HG02588 (cell line): ENCODE data around the gene ARHGEF1.
A peak's percentile ranks its signal among the peaks of the same experiment; 100 is the strongest.
"Not testable (repeated sequence)": the region's sequence is repeated elsewhere in the genome, so short reads cannot be mapped to it uniquely, and the experiment has no call there.

Experiments
- ATAC-seq: cut with Tn5 transposase; IDR thresholded peaks from one replicate; pipeline ENCODE4 v1.9.1; 2021; ENCODE audit warnings: mild to moderate bottlenecking, moderate library complexity; ENCODE audit not compliant: unreplicated experiment

Gene ARHGEF1

DNA sequence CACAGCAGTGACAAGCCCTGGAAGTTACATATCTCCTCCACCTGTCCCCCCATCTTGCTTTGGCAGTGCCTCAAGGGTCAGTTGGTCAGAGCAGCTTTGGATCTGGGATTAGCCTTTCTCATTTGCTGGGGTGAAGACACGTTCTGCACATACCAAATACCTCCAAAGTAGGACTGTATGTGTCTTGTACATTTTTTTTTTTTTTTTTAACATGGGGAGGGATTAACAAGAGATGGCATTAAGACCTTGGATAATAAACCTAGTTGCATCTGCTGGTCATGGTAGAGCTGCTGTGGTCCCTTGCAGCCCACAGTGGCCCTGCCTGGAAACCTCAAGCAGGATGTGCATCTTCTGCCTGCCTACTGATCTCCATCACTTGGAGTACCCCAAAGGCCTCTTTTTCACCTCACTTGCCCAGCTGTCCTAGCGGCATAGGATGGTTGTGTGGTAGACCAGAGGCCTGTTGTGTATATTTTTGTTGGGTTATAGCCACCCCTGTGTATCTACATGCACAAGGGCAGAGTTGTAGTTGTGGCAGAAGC is 20.5 kb upstream of the ARHGEF1 start:
- ATAC-seq = no peak

DNA sequence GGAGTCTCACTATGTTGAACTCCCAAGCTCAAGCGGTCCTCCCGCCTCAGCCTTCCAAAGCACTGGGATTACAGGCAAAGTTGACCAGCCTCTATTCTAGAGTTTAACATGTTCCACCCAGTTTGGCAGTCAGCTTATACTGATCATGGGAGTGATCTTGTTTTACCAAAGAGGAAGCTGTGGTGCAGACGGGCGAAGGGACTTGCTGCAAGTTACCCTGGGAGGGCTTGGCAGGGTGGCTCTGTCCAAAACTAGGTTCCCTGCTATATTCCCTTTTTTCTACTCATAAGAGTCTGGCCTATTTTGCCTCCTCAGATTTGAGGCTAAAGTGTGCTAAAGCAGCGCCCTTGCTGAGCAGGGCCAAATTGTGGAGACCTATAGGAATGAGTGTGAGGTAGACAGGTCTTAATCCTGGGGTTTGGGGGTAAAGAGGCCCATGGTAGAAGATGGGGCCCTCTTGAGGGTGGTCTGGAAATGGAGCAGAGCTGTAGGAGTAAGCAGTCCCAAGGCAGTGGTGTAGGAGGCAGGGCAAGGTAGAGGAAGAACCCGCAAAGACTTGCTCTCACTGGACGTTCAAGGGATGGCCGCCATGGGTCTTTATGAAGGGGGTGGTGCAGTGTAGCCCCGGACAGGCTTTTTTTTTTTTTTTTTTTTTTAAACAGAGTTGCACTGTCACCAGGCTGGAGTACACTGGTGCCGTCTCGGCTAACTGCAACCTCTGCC is 19.6 kb upstream of the ARHGEF1 start:
- ATAC-seq = no peak

DNA sequence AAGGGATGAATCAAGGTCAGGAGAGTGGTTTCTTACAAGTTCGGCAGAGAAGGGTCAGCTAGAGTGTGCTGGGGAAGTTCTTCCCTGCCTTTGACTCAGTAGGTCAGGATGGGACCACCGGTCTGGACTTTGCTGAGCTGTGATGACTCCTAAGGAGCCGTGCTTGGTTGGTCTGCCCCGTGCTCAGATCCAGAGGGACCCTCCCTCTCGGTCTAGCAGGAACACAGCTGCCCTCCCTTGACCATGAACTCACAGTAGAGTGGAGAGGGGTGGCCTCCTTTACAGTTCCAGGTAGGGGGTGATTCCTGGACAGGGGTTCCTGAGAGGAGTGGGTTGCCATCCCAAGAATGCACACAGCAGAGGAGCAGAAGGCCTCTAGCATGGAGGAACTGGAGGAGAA is 18.6 kb upstream of the ARHGEF1 start:
- no peak for ATAC-seq

DNA sequence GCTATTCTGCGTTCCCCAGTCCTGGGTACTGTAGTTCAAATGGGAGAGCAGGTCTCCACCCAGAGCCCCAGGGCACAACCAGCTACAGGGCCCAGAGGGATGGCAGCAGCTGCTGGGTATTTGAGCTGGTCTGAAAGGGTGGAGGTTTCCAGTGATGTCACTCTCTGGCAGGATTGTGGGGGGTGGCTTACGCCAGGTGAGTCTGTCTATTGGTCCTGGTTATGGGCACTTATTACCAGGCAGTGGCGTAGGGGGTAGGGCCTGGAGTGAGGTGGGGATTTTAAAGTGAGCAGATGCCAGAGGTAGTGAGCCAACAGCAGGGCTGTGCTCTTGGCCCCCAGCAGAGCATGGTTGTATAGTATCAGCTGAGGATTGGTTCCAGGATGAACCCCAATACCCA is 16.7 kb upstream of the ARHGEF1 start:
- no peak for ATAC-seq

DNA sequence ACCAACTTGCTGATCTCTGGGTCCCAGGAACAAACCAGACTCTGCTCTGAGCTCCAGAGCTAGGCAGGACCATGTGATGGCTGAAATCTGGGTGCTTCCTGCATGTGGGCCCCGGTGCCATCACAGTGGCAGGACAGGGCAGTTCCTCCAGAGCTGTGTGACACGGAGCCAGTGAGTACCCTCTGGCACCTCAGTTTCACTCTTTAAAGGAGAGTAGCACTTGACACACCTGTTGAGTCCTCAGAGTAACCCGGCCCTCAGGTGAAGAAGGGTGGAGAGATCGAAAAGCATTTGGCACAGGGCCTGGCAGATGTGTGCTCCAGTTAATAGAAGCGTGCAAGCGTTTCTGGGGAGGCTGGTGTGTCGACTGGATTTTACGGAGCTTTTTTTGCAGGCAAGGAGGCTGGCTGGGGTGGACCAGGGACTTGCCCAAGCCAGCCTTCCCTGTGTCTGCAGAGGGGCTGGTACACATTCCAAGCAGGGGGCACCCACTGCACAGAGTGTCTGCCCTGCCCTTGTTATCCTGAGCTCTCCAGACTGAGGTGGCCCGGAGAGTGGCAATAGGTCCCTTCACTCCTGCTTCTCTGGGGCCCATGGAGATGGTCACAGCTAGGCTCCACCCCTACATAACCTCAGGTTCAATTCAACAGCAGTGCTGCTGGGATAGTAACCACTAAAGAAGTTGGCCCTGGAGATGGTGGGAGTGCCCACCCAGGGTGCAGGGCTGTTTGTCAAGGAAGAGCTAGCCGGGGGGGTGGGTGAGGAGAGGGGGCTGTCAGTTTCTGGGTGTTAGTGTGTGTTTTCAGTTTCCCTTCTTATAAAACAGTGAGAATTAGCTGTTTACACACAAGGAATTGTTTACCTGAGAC is 14.6 kb upstream of the ARHGEF1 start:
- ATAC-seq = no peak

DNA sequence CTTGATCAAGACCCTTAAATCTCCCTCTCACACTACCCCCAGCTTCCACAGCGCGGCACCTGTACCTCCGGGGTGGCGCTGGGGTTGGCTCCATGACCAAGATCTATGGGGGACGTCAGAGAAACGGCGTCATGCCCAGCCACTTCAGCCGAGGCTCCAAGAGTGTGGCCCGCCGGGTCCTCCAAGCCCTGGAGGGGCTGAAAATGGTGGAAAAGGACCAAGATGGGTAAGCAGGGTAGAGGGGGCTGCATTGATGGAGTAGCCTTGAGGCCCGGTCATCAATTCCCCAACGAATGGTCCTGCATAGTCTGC is 14.0 kb upstream of the ARHGEF1 start:
- ATAC-seq = no peak

DNA sequence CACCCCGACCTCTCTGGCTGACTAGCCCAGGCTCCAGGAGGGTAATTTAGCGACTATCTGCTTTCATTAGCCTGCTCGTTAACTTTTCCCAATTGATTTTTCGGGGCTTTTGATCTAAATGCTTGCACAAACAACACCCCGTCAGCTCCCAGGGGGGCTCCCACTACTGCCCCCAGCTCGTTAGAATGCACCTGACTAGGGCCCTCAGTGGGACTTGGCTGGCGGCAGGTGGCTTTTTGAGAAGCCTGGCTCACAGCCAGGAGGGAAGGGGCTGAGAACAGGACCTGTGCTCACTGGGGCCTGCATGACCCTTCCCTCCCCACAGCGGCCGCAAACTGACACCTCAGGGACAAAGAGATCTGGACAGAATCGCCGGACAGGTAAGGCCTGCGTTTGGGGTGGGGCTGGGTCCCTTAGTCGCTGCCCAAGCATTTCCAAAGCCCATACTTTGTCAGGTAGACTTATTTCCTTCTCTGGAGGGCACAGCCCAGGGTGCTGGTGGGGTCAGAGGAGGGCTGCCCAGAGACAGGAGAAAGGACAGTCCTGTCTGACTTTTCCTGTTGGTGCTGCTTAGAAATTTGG is 13.5 kb upstream of the ARHGEF1 start:
- no peak for ATAC-seq

DNA sequence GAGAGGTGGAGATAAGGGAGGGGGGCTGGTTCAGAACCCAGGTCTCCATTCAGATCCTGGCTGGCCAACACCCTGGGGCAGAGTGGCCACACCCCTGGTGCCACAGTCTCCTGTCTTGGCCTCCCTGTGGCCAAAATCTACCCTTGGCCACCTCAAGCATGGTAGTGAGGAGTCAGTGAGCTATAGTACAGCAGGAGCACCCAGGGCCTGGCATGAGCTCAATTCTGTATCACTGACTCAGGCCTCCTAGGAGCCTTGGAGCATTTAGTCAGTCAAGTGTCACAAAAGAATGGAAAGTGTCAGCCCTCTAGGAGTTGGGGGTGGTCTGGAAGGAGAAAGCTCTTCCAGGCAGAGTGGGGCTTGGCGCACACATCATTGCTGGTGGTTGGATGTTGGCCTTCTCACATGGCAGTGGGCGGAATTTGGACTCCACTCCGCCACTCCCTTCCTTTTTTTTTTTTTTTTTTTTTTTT is 12.5 kb upstream of the ARHGEF1 start:
- ATAC-seq = no peak

DNA sequence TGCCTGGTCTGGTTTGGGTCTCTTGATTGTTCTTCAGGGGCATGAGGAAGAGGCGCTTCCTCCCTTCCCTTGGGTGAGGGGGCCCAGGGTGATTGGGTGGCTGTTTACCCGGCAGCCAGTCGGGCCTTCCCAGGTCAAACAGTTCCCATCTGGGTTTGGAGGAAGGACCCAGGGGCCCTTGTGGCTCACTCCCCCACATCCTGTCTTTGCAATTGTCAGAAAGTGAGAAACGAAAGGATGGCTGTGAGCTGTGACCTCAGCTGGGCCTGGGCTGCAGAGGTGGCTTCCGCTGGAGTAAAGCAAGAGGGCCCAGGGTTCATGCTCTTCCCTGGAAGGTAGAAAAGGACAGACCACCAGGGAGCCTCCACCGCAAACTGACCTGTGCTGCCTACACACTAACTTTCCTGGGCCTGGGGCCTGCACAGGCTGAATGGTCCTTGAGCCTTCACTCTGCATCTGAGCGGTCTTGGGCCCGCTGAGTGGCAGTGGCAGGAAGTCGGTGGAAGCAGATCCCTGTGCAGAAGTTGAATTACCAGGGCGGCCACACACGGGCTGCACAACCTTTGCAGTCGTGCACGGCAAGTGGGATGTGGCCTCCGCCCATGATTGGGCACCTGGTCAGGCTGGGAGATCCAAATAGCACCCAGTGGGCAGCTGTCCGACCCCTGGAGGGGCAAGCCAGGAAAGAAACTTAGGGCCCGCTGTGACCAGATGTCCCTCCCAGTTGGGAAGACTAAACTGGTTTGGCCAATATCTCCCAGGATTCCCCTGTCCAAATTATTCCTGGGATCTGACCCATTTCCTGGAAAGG is 11.2 kb upstream of the ARHGEF1 start:
- ATAC-seq = no peak

DNA sequence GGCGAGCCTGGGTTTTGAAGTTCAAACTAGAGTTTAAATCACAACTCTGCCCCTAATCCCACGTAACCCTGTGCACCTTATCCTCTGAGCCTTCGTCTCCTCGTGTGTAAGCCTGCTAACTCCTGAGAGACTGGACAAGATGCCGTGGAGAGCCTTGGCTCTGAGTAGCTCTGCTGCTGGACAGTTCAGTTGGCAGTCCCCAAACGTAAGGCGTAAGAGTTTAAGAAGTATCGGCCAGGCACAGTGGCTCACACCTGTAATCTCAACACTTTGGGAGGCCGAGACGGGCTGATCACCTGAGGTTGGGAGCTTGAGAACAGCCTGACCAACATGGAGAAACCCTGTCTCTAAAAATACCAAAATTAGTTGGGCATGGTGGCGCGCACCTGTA is 10.6 kb upstream of the ARHGEF1 start:
- no peak for ATAC-seq

DNA sequence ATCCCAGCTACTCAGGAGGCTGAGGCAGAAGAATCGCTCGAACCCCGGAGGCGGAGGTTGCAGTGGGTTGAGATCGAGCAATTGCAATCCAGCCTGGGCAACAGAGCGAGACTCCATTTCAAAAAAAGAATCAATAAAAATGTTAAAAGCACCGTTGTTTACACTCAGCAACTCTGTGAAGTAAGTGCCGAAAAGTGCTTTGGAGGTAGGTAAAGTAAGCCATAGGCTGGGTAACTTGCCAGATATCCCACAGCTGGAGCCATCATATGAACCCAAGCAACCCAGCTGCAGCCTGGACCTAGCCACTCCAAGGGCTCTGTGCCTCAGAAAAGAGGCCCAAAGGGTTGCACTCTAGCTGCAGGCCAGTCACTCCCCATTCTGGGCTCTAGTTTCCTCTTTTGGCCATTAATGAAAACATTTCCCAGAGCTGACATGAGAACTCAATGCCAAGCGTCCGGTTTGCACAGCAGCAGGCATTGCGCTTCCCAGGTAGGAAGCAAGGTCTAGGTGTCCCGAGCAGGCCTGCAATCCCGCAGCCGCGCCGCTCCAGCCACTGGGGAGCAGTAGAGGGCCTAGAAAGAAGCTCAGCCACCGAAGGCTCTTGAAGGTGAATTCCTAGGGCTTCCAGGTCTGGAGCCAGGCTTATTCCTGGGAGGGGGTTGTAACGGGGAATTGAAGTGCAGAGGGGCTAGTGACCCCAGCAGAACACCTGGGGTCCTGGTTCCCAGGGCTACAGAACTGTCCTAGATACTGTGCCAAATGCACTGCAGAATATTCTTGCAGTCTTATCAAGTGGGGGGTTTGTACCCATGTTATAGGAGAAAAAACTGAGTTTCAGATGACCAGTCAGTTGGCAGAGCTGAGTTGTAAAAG is 10.0 kb upstream of the ARHGEF1 start:
- no peak for ATAC-seq

DNA sequence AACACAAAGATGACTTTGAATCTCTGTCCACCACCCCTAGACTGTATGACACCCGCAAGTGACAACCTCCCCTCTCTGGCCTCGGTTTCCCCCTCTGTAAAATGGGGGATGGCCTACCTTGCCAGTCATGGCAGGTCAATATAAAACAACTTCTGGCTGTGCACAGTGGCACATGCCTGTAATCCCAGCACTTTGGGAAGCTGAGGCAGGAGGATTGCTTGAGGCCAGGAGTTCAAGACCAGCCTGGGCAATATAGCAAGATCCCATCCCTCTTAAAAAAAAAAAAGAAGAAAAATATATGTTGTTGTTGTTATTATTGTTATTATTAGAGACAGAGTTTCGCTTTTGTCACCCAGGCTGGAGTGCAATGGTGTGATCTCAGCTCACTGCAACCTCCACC is 7.0 kb upstream of the ARHGEF1 start:
- not testable (repeated sequence) for ATAC-seq

DNA sequence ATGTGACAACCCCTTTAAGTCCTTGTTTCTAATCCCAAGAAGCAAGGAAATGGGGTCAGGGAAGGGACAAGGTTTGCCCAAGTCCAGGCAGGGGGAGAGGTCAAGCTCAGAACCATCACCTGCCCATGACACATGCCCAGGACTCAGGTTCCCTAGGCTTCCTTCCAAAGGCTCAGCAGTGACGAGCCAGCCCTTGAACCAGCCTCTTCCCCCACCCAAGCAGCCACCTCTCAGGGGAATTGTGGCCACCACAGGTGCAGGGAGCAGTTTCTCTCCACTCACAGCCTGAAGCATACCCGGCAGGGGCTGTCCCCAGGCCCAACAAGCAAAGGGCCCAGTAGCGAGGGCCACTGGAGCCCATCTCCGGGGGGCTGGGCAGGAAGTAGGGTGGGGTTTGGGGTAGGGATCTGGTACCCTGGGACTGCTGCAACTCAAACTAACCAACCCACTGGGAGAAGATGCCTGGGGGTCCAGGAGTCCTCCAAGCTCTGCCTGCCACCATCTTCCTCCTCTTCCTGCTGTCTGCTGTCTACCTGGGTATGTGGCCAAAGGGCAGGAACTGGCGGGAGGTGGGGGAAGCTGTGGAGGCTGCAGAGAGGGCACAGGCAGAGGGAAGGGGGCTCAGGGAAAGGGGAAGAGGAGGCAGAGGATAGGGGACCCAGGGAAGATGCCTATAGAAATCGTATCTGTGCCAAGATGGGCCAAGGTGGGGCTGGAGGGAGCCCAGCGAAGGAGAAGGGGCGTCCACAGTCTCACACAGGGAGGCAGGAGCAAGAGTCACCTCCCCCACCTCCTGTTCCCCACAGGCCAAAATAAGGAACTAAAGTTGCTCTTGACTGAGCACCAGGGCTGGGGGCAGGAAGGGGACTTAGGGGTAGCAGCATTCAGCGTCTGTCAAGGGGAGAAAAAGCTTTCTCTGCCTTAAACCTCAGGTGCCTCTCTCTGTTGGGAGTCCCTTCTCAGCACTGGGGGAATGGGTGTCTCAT is 5.8 kb upstream of the ARHGEF1 start, which contains the start of gene CD79A:
TSS of gene CD79A (plus strand) at position 433 of the 986 bp plus-strand sequence. CDS start at position 459, 26 bp downstream.
- peak; percentile 60 for ATAC-seq

DNA sequence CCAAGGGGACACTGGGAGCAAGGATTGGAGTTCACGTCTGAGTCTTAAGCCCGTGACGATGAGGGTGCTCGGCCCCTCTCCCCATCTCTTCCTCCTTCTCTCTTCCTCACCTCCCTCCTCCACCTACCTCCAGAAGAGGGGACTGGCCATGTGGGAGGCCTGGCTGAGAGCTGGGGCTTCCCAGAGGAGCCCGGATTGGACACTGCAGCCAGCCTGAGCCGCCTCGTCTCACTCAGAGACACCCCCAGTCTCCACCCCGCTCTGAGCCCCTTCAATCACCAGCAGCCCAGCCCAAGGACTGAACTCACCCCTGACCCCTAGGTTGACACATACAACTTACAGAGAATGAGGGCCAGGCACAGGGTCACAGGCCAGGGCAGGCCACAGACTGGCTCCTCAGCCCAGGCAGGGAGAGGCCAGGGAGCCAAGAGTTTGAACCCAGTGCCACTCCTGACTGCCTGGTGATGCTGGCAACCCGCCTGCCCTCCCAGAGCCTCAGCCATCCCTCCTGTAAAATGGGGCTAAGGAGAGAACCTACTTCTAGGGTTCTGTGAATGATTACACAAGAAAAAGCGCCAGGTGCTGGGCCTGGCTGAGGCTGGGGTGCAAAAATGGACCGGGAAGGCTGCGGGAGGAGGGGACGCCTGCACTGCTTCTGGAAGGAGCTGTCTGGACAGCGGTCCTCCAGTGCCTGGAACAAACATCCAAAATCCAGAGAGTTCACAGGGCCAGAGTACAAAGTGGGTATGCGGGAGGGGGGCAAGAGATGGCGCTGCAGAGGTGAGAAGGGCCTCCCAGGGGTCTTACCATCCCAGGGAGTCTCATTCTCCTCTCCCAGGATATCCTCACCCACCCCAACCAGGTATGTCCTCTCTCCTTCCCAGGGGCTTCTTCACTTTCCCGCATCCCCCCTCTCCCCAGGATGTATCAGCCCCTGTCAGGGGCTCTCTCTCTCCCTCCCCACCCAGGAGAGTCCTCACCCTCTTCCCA is 4.8 kb upstream of the ARHGEF1 start:
- ATAC-seq = no peak

DNA sequence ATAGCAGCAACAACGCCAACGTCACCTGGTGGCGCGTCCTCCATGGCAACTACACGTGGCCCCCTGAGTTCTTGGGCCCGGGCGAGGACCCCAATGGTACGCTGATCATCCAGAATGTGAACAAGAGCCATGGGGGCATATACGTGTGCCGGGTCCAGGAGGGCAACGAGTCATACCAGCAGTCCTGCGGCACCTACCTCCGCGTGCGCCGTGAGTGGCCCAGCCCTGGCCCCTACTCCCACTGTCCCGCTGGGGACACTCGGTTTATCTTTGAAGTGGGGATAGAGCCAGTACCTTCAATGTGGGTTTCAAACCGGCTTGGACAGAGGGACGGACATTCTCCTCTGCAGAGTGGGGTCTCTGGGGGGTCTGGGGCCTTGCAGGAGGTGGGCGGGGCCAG is 3.9 kb upstream of the ARHGEF1 start:
- no peak for ATAC-seq

DNA sequence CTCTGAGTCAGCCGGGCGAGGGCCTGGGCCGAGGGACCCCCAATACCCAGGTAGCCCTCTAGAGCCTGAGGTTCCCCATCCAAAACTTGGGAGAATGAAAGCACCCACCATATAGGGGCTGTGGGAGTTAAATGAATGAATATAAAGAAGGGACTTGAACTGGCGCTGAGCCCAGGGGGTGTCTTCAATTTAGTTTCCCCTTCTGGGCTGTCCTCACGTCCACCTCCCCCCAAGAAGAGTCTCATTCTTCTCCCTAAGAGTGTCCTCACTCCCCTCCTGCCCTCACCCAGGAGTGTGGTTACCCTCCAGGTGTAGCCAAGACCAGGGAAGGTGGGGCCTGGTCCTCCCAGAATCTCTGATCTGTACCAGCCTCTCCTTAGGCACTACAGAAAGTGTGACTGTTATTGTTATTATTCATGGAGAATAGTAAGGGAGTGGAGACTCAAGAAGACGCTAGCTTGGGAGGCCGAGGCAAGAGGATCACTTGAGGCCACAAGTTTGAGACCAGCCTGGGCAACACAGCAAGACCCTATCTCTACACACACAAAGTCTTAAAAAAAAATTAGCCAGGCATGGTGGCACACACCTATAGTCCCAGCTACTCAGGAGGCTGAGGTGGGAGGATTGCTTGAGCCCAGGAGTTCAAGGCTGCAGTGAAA is 3.2 kb upstream of the ARHGEF1 start:
- no peak for ATAC-seq

DNA sequence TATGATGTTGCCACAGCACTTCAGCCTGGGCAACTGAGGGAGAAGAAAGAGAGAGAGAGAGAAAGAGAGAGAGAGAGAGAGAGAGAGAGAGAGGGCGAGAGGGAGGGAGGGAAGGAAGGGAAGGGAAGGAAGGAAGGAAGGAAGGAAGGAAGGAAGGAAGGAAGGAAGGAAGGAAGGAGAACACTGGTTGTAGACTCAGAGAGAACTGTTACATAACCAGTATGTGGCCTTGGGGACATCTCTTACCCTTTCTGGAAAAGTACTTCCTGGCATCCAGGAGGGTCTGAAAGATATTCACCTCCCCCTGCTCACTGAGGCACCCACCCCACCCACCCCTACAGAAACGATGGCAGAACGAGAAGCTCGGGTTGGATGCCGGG is 2.7 kb upstream of the ARHGEF1 start:
- no peak for ATAC-seq
